Adipocyte (in vitro differentiated cells): ENCODE measurements around the gene WDR12.
"Not testable (repeated sequence)": the region's sequence is repeated elsewhere in the genome, so short reads cannot be mapped to it uniquely, and the experiment has no call there.

Experiments
- DNase-seq: peaks from one replicate; pipeline ENCODE4 v3.0.0-alpha.2; 2015; ENCODE audit warnings: low read depth
- H3K27me3 ChIP-seq: replicated peaks from 2 replicates; pipeline ENCODE4 v1.7.0; 2013; ENCODE audit warnings: mild to moderate bottlenecking, low read length, moderate library complexity; ENCODE audit not compliant: control insufficient read depth, insufficient read depth
- H3K36me3 ChIP-seq: 2 replicates; pipeline ENCODE4 v1.7.0; 2013; ENCODE audit warnings: low read length, mild to moderate bottlenecking, moderate library complexity; ENCODE audit not compliant: control insufficient read depth, insufficient read depth, severe bottlenecking
- H3K4me1 ChIP-seq: 2 replicates; pipeline ENCODE4 v1.7.0; 2013; ENCODE audit warnings: mild to moderate bottlenecking, low read length, moderate library complexity; ENCODE audit not compliant: control insufficient read depth, insufficient read depth
- H3K4me3 ChIP-seq: 2 replicates; pipeline ENCODE4 v1.7.0; 2013; ENCODE audit warnings: mild to moderate bottlenecking, low read length, moderate library complexity
- H3K9ac ChIP-seq: 2 replicates; pipeline ENCODE4 v1.7.0; 2013; ENCODE audit warnings: mild to moderate bottlenecking, low read length, moderate library complexity
- H3K9me3 ChIP-seq: 2 replicates; pipeline ENCODE4 v1.7.0; 2013; ENCODE audit warnings: mild to moderate bottlenecking, low read length, moderate library complexity; ENCODE audit not compliant: control insufficient read depth

WDR12 gene

DNA sequence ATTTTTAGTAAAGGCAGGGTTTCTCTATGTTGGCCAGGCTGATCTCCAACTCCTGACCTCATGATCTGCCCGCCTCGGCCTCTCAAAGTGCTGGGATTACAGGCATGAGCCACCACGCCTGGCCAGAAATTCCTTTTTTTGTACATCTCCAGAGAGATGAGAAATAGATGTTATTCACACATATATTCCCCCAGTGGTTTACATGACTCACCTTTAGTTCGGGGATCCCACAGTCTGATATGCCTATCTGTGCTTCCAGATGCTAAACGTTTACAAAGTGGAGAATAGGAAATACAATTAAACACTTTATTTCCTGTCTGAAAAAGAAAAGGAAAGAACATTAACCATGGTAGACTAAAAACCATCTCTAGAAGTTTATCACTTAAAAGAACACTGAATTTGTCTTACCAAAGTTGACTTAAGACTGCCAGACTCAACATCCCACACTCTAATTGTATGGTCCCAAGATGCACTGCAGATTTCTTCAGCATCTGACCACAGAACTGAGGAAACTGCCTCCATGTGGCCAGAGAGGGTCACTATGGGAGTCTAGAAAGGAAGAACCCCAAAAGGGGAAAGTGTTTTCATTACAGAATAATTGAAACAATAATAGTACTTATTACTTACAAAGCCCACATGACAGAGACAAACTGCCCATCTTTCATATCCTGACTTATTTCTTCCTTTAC is 27.3 kb downstream of the WDR12 start:
- Histone ChIP-seq H3K27me3 (no peaks in the 10 kb centered on the region), H3K4me3 (no peak overlapping the region), H3K4me1 (no peaks in the 10 kb centered on the region), H3K9ac (no peak overlapping the region), H3K9me3 (no peaks in the 10 kb centered on the region), H3K36me3 (peaks cover 62% of the 10 kb centered on the region)
- no peak for DNase-seq

DNA sequence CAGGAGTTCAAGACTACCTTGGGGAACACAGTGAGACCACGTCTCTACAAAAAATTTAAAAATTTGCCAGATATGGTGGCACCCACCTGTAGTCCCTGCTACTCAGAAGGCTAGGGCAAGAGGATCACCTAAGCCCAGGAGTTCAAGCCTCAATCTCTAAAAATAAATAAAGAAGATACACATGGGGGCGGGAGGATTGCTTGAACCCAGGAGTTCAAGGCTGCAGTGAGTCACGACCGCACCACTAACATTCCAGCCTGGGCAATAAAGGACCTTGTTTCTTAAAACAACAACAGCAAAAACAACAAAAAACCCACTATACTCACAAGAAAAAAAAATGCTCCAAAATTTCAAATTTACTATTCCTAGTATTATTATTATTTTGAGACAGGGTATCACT is 29.9 kb downstream of the WDR12 start:
- Histone ChIP-seq H3K27me3 (no peaks in the 10 kb centered on the region), H3K4me3 (no peak overlapping the region), H3K9ac (no peak overlapping the region), H3K36me3 (peaks cover 65% of the 10 kb centered on the region), H3K4me1 (no peaks in the 10 kb centered on the region), H3K9me3 (no peaks in the 10 kb centered on the region)
- no peak for DNase-seq

DNA sequence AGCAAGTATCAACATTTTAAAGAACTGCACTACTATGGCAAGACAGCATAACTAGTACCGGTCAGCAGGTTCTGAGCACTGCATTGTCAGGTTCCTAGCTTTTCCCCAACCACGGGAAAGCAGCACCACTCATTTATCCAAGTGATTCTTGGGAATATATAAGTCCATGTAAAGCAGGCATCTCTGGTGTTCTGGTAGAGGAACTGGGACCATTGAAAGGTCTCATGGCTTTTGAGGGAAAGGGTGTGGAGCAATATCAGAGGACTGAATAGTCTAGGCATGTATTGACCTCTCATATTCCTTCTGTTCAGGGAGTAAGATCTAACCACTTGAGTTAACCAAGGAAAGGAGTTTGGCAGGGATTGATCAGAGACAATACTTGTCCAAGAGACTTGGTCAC is 33.8 kb downstream of the WDR12 start:
- Histone ChIP-seq H3K9me3 (no peaks in the 10 kb centered on the region), H3K4me3 (no peak overlapping the region), H3K27me3 (no peaks in the 10 kb centered on the region), H3K36me3 (peaks cover 39% of the 10 kb centered on the region), H3K4me1 (no peaks in the 10 kb centered on the region), H3K9ac (no peak overlapping the region)
- DNase-seq = no peak

DNA sequence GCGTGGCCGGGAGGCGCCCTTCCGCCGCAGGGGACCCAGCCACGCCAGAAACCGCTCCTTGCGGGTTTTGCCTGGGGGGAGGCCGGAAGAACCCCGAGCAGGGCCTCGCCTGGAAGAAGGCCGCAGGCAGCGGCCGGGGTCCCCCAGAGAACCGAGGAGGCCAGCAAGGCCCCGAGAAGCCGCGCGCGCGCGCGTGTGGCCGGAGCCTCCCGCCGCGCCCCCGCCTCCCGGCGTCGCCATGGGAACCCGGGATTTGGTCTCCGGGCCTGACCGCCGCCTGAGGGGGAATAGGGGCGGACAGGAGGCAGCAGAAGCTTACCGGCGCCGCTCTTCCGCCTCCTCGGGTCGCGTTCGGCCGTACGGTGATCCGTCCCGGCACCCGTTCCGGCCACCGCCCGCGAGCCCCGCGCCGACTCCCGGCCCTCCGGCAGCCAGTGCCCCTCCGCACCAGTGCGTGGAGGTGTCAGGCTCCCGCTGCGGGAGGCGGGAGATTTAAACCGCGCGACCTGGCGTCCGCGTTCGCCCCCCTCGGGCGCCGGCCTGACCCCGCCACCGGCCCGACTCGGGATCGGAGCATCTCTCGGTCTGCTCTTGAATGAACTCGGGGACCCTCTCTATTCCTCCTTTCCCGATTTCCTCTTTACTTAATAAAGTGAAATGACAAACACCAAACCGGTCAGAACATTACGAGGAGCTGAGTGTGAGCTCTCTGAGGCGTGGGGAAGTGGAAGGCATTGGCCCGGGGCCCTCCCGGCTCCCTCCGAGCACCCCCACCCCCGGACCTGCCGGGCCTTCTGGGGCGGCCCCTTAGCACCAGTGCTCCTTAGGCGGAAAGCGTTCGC is 40.0 kb downstream of the WDR12 start, which contains the start of gene ICA1L:
ICA1L (minus strand) TSS at position 467 of the 842 bp plus-strand sequence. CDS start 42,757 bp downstream, outside the sequence.
- no peaks in the 10 kb centered on the region for H3K36me3 ChIP-seq
- peaks cover 5% of the 10 kb centered on the region for H3K4me1 ChIP-seq
- no peaks in the 10 kb centered on the region for H3K9me3 ChIP-seq
- no peaks in the 10 kb centered on the region for H3K27me3 ChIP-seq
- H3K9ac ChIP-seq = peak within 1 kb of the TSS; percentile 84
- peak; percentile 87 for DNase-seq
- H3K4me3 ChIP-seq = peak within 1 kb of the TSS; percentile 93

DNA sequence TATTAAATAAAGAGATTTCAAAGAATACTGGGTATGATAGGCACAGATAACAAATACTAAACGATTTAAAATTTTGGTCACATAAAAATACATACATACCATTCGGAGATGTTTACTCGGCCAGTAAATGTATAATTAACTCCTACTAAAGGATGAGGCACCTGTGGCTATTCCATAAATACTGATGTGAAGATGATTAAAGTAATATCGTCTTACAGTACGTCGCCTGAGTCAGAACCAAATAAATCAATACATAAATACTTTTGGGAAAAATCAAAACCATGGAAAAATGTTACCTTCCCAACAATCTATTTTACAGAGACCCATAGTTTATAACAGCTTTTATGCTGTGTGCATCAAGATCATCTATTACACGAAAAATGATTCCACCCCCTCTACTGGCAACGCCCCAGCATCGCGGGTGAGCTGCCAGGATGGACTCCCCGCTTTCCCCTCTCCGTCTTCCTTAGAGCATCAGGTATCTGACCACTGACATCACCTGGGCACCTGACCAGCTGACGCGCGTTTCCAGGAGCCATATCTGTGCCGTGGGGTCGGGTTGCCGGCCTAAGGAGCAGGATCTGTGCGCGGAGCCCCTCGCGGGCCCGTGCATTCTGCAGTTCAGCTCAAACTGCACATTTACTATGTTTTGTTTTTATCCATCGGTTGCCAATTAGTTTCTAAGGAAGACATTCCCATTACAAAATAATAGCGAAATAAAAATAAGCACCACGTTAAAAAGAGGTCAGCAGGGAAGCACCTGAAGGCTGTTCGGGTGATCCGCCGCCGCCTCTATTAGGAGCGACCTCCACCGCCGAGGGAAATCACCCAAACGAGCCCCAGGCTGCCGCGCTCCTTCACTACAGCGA is 40.8 kb downstream of the WDR12 start:
- DNase-seq = peak; percentile 76
- no peaks in the 10 kb centered on the region for H3K36me3 ChIP-seq

DNA sequence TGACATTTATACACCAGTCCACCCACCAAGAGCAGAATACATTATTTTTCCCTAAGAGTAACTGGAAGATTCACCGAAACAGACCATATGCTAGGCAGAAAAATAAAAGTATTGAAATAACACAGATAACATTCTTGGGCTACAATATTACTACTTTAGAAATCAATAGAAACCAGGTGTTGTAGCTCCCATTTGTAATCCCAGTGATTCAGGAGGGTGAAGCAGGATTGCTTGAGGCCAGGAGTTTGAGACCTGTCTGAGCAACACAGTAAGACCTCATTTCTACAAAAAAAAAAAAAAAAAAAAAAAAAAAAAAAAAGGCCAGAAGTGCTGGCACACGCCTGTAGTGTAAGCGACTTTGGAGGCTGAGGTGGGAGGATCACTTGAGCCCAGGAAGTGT is 49.5 kb downstream of the WDR12 start:
- no peak for DNase-seq
- no peak overlapping the region for H3K4me3 ChIP-seq
- H3K36me3 ChIP-seq = no peaks in the 10 kb centered on the region
- no peak overlapping the region for H3K9ac ChIP-seq
- H3K9me3 ChIP-seq = no peaks in the 10 kb centered on the region
- H3K27me3 ChIP-seq = no peaks in the 10 kb centered on the region
- no peaks in the 10 kb centered on the region for H3K4me1 ChIP-seq

More for the DNA sequence above, 40.8 kb downstream of the WDR12 start:
- Histone ChIP-seq H3K4me3 (peak overlapping the region; percentile 93), H3K9me3 (no peaks in the 10 kb centered on the region), H3K9ac (peak overlapping the region; percentile 84), H3K27me3 (no peaks in the 10 kb centered on the region), H3K4me1 (peaks cover 5% of the 10 kb centered on the region)

DNA sequence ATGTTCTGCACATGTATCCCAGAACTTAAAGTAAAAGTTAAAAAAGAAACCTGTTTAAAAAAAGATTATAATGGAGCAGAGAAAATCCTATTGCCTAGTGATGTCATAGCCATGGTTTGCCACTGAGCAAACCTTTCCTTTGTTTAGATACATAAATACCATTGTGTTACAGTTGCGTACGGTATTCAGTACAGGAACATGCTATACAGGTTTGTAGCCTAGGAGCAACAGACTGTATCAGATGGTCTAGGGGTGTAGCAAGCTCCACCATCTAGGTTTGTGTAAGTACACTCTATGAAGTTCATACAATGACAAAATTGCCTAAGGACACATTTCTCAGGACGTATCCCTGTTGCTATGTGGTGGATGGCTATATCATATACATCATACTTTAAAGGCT is 52.9 kb downstream of the WDR12 start:
- no peaks in the 10 kb centered on the region for H3K36me3 ChIP-seq
- no peaks in the 10 kb centered on the region for H3K9me3 ChIP-seq
- H3K4me1 ChIP-seq = no peaks in the 10 kb centered on the region
- no peak for DNase-seq
- H3K4me3 ChIP-seq = no peak overlapping the region
- no peaks in the 10 kb centered on the region for H3K27me3 ChIP-seq
- no peak overlapping the region for H3K9ac ChIP-seq

DNA sequence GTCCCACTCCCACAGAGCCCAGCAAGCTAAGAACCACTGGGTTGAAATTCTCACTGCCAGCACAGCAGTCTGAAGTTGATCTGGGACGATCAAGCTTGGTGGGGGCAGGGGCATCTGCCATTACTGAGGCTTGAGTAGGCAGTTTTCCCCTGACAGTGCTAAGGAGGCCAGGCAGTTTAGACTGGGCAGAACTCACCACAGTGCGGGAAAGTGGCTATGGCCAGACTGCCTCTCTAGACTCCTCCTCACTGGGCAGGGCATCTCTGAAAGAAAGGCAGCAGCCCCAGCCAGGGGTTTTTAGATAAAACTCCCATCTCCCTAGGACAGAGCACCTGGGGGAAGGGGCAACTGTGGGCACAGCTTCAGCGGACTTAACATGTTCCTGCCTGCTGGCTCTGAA is 62.1 kb downstream of the WDR12 start:
- DNase-seq, H3K36me3 ChIP-seq, H3K9me3 ChIP-seq, H3K4me1 ChIP-seq, H3K4me3 ChIP-seq, H3K27me3 ChIP-seq: not testable (repeated sequence)
- H3K9ac ChIP-seq = peak overlapping the region; percentile 29

DNA sequence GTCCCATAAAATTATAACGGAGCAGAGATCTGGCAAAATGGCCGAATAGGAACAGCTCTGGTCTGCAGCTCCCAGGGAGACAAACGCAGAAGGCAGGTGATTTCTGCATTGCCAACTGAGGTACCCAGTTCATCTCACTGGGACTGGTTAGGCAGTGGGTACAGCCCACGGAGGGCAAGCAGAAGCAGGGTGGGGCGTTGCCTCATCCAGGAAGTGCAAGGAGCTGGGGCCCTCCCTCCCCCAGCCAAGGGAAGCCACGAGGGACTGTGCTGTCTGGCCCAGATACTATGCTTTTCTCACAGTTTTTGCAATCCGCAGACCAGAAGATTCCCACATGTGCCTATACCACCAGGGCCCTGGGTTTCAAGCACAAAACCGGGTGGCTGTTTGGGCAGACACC is 62.7 kb downstream of the WDR12 start:
- no peak overlapping the region for H3K4me3 ChIP-seq
- no peaks in the 10 kb centered on the region for H3K9me3 ChIP-seq
- H3K4me1 ChIP-seq = peaks cover 6% of the 10 kb centered on the region

DNA sequence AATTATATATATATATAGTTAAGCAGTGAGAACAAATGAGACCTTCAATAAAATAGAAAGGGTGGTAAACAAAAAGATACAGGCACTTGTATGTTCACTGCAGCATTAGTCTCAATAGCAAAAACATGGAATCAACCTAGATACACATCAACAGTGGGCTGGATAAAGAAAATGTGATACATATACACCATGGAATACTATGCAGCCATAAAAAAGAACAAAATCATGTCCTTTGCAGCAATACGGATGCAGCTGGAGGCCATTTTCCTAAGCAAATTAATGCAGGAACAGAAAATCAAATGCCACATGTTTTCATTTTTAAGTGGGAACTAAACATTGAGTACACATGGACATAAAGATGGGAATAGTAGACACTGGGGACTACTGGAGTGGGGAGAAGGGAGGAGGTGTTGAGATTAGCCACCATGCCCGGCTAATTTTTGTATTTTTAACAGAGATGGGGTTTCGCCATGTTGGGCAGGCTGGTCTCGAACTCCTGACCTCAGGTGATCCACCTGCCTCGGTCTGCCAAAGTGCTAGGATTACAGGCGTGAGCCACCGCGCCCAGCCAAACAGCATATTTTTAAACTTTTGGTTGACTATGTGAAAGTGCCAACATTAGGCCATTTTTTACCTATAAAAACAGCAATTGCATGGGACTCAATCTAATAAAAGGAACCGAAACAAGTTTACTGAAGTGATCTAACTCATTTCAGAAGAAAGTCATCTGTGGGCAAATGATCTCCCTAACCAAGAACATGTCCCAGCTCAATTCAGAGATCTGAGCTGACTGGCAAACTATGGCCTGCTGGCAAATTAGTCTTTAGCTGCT is 63.6 kb downstream of the WDR12 start:
- Histone ChIP-seq H3K4me3 (no peak overlapping the region), H3K36me3 (no peaks in the 10 kb centered on the region), H3K4me1 (peaks cover 6% of the 10 kb centered on the region), H3K27me3 (no peaks in the 10 kb centered on the region), H3K9me3 (peaks cover 6% of the 10 kb centered on the region), H3K9ac (no peak overlapping the region)
- DNase-seq = no peak

More for the DNA sequence above, 62.7 kb downstream of the WDR12 start:
- no peaks in the 10 kb centered on the region for H3K27me3 ChIP-seq
- peak overlapping the region; percentile 29 for H3K9ac ChIP-seq
- DNase-seq = no peak
- H3K36me3 ChIP-seq = no peaks in the 10 kb centered on the region
